Activated CD4-positive, alpha-beta T cell treated with anti-CD3 and anti-CD28 coated beads, Interleukin-10, Interleukin-2, amounts not matched to agents 100 ng/mL and 50 ng/mL, durations not matched to agents 16 hours and 8 hours (primary cell): Measurements from ENCODE around the gene KY.

ENCODE experiments used
- DNase-seq: peaks from one replicate; pipeline ENCODE4 v3.0.0-alpha.2; 2020

KY gene, protein sequence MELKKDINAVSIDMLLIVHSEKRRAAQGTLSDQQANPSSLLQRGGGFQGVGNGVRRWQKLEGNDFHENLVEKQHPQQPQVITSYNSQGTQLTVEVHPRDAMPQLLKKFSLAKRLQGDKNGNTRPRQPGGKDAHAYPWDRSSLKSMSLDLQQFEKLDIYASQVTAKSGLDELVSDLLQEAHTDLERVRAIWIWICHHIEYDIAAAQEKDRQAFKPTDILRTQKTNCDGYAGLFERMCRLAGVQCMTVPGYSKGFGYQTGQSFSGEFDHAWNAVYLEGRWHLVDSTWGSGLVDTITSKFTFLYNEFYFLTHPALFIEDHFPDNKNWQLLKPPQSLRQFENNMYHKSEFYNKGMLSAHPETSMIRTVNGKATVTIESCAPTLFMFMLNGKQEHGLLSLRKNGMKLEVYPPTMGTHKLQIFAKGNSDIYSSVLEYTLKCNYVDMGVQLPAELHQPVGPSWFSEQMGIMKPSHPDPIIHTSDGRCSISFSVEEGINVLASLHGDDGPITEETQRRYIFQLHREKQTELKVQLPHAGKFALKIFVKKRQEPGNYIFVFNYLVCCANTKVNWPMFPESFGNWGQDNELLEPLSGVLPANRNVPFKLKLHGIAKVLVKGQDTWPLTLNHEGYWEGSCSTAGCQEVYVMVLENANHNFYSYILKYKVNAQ

DNA sequence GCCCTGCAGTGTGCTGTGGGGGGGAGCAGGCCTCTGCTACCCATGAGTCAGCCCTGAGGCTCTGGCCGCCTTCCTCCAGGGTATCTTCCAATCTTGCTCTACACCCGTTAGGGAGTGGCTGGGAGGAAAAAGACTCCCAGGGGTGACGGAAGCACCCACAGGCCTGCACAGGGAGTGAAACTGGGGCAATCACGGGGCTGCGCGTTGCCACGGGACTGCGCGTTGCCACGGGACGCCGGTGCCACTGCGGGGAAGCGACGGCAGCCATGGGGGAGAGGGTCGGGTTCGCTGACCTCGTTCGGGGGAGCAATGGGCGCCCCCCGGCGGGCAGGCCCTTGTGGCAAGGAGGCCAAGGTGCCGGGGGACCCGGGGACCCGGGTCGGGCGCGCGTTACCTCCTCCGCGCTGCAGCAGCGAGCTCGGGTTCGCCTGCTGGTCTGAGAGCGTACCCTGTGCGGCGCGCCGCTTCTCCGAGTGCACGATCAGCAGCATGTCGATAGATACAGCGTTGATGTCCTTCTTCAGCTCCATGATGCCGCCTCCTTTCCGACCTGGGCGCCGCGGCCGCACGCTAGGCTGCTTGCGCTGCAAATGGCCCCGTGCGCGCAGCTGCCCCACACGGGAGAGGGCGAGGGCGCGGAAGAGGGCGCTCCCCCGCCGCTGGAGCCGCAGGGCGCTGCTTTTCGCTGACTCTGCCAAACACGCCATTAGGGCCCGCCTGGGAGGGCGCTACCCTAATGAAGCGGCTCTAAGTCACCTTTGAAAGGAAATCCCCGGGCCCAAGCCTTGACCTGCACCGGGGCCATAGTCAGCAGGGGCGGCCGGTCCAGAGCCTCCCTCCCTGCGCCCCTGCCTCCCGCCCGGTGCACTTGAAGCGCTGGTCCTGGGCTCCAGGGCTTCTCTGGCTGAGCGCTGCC is at the start of gene KY:
KY (minus strand) TSS at position 592 of the 916 bp plus-strand sequence; CDS start at position 530, 62 bp downstream.
- peak; percentile 8 for DNase-seq

DNA sequence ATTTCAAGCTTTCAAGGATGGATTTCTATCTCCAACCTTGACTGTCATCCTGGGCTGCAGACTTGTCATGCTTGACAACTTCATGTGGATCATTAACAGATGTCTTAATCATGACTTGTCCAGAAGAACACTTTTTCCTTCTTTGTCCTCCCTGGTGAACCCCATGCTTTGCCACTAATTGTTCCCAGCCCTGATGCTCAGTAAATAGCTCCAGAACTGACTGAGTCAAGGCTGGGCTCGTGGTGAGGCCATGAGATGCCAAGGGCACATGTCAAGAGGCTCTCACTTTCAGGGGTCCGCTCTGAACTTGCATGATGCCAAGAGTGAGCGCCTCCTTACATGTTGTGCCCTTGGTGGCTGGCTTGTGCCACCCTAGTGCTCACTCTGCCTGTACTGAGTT is 48.9 kb upstream of the KY start:
- no peak for DNase-seq

DNA sequence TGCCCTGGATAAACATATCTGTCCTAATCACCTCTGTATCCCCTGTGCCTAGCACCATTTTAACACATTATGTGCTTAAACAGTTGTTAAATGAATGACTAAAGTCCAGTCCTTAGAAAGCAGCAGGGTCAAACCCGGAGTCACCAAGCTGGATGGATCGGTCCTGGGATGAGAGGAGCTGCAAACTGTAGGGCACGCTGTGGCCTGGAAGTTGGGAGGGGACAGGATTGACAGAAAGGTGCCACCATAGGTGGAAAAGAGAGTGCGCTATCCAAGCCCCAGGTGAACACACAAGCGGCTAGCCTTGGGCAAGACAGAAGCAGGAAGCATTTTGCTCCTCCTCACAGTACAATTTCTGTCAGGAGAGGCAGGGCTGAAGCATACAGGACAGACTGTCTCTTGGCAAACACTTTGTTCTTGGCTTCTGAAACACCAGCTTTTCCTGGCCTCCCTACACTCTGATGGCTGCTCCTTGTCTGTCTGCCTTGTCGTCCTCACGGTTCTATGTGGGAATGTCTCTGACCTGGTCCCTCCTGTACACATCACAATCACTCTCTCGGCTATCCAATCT is 48.4 kb upstream of the KY start:
- no peak for DNase-seq

DNA sequence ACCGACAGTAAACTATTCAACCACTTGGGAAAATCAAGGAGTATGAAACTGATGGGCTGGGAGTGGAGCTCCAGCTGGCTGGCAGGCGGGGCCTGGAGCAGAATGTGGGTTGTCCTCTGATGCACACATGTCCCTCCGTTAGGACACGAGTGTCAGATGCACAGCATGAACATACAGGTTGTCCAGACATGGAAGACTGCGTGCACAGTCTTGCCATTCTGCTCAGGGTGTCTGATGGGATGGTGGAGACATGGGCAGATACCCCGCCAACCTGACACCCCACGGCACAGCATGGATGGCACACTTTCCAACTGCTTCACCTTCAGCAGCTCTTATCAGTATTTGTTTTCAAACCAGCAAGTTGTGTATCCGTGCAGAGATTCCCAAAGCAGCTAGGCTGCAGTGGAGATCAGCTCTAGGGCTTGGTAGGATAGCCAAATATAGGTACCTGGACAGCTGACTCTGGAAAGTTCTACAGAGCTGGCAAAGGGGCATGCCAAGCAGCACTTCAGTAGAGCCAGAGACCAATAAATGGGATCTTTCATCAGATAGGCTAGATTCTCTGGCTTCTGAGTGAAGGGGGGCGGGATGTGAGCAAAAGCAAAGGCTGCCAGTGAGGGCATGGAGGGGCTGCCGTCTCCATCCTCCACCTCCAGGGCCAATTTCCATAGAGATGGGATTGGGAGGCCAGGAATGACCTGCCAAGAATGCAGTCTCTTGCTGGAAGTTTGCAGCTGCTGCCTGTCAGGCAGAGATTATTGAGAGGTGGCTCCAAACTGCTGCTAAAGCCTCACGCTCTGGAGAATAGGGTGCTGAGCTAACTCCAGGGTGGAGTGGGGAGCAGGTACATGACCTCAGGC is 47.2 kb upstream of the KY start:
- no peak for DNase-seq

DNA sequence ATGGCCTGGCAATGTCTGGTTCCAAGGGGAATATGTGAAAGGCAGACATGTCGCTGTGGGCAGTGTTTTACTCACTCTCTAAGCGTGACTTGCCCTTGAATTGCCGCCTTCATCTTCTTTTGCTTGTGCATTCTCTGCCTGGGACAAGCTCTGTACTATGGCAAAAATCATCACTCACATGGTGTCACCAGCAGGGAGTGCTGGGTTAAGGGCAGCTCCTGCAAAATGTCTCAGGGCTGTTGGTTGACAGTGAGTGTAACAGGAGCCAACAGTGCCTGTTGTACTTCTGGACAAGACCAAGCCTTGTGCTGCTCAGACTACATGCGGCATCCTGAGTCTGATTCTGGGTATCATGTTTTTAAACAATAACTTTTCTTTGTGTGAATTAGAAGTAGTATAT is 45.3 kb upstream of the KY start:
- no peak for DNase-seq

DNA sequence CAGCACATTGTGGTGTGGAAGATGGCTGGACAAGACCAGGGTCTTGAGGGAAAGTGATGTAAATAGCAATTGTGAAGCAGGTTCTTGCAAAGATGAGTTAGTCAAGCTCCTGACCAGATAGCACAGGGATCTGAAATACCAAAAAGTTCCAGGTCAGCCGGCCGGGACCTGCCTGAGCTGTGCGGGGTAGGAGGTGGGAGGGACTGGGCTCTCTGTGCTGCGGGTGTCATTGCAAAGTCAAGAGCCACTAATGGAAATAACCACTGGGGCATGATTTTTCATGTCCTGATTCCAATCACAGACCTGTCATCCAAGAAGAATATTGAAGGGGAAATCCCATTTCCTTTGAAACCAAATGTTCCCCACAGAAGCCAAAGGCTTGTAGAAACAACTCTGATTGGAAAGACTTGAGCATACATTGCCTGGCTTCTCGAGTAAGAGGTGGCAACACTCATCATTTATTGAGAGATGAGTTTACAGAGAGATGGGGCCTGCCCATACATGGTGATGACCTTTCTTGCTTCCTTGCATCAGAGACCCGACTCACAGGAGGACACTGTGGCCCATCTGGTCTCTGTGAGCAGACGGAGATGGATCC is 44.2 kb upstream of the KY start:
- DNase-seq, result no peak

DNA sequence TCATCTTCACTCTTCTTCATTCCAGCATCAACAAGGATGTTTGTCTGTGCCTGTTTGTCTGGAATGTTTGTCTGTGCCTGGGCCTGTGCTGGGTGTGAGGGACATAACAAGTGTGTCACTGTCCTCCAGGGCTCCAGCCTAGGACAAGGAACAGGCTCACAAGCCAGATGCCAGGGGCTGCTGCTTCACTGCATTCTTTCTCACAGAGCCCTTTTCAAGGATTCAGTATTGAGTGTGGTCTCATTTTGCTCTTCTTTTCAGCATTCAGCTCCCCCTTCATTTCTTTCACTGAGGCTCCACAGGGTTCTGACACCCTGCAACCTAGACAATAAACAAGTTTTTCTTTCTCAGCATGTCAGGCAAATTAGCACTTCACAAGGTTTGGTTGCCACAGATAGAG is 43.6 kb upstream of the KY start:
- DNase-seq, result no peak

DNA sequence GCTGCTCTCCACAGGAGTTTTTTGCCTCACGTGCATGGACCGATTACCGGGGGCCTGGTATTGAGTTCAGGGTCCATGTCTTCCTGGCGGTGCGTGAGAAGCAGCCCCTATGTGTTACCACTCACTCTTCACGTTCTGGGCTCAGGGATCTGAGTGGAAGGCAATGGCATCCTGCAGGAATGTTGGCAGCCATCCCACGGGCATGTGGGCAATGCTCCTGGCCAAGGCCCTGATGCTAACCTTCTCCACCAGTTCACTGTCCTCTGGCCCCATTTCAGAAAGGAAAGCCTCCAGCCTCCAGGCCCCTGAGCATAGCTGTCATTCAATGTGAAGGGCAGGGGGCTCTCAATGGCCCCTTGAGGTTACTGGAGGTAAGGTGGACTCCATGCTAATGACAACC is 43.0 kb upstream of the KY start:
- no peak for DNase-seq

DNA sequence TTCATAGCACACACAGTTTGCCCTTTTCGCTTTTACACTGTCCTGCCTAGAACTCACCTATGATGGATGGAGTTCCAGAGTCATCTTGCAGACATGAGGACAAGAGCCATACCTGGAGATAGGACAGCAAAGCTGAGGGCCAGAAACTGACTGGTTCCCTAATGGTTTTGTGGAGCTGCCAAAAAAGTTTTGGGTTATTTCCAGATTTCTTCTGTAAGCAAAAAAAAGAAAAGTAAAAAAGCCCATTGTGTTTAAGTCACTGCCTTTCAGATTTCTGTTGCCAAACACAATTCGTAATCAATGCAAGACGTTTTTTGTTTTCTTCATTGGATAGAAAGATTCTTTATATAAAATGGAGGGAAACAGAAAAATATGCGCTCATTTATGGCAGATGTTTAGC is 42.4 kb upstream of the KY start:
- DNase-seq, result no peak

DNA sequence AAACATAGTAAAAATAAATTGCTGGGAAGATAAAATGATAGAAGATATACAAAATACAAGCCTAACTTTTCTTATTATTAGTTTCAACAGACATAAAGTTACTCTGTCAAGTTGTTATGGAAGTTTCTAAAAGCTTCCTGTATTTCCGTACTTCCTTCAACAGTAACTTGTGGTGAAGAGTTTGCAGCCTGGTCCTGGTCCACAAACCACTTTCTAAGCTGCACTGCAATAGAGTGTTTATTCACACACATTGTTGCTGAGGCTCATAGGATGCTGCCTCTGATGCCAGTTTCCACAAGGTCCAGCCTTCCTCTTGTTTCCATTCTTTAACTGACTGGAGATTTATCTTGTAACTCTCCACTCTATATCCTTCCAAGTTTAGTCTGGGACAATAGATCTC is 39.4 kb upstream of the KY start:
- DNase-seq, result no peak

DNA sequence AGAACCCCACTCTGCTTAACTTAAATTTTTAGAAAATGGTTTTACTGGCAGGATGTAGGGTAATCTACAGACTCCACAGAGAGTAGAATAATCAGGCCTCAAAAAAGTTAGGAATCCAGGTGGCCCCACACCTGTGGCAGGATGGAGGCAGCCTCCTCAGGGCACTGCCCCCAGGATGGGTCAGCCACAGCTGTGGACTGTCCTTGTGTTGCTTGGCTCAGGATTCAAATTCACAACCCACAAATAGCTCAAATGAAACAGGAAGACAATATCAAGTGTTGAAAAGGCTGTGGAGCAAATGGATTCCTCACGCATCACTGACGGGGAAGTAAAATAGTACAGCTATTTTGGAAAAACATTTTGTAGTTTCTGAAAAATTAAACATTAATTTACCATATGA is 36.8 kb upstream of the KY start:
- no peak for DNase-seq

DNA sequence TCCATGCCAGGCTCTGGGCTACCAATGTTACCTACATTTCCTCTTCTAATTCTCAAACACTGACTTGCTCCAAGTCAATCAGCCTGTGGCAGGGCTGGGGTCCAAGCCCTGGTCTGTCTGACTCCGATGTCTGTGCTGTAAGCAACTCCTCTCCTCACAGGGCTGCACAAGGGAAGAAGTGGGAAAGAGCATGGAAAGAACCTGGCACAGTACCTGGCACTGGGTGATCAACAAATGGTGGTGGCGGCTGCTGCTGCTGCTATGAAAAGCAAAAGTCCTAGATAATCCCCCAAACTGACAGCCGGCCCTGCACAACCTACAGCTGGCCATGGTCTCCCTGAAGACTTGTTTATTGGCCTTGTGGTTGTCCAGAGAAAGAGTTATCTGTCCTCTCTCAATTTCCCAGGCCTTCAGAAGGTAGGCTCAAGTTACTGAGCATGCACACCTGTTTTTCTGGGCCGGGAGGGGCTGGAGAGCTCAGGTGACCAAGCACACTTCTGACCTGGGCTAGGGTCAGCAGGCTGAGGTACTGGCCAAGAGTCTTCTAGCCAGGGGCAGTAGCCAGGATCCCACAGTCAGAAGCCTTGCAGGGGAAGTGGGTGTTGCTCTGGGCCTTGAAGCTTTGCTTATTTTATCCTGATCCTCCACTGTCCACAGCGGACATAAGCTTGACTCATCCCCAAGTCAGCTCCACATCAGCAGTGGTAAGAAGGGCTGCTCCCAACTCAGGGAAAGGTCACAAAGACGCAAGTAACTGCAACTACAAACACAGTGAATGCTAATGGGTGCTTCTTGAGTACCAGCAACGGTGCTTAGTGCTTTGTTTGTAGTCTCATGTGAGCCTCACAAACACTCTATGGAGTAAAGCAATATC is 35.3 kb upstream of the KY start:
- DNase-seq, result no peak

DNA sequence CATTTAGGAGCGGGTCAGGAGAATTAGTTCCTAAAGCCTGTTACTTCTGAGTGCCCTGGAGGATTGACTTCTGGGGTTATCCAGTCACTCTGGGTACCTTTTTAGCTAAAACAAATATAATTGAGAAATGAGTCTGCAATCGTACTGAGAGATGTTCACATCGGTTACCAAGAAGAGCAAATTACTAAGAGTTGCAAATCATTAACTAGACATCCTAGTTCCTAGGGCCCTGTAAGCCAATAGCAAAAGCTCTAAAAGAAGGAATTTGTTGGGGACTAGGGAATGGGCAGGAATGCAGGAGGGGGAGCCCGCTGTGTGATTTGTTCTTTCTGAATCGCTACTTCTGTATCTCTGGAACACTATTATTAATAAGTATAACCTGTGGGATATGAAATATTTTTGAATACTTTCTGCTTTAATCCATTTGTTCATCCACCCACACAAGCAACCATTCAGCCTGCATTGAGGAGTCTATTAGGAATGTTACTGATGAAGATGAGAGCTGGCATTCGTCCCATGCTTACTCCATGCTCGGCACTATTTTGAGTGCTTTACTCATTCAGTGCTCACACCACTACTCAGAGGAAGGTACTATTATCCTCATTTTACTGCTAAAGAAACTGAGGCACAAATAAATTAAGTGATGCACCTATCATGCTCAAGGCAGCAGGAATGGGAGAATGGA is 31.5 kb upstream of the KY start:
- no peak for DNase-seq

DNA sequence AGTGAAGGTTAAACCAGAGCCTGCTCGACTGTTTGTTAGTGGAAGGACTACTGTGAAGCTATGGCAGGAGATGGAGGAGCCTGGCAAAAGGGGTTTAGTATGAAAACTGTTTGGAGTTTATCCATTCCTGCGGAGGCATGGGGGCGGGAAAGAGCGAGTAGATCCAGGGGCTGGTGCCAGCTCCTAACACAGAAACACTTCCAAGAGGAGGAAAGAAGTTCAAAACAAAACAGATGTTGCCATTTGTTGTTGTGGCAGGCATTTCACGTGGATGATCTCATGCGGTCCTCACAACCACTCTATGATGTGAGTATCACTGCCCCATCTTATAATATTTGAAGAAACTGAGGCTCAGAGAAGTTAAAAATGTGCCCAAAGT is 30.7 kb upstream of the KY start:
- no peak for DNase-seq

DNA sequence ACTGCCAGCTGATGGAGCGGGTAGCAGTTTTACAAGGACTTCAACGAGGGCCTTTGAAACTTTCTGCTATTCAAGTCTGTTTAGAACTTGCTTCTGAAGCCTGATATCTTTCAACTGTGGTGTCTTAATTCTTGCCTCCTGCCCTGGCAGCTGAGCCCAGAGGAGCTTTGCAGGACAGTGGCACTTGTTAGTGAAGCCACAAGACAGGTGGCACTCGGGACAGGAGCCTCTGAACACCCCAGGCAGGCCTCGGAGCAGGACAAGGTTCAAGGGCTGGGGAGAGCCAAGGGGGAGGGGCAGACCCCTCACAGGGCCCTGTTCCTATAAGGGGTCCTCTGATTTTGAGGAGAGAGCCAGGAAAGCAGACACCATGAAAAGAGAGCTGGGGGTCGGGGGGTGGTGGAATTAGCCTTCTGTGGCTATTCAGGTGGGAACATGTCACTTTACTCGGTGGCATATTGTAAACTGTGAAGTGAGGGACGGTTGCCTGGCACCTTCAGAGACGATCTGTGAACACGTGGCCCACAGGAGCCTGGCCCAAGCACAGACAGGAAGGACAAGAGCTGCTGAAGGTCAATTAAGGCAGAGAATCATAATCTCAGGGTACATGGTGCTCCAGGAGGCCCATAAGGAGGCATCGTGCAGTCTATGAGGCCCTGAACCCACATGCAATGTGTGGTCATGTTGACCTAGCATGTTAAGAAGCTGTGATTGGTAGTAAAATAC is 30.1 kb upstream of the KY start:
- no peak for DNase-seq

DNA sequence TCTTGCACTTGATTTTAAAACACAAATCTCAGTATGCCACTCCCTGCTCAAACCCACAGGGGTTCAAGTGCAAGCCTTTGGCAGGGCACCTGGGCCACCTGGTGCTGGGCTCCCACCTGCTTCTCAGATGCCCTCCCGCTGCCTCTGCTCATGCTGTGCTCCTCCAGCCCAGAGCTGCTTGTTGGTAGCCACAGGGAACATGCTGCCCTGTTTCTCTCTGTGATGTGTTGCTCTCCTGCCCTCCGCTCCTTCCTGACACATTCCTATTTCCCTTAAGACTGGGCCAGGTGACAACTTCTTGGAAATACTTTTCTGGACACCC is 27.1 kb upstream of the KY start:
- no peak for DNase-seq

DNA sequence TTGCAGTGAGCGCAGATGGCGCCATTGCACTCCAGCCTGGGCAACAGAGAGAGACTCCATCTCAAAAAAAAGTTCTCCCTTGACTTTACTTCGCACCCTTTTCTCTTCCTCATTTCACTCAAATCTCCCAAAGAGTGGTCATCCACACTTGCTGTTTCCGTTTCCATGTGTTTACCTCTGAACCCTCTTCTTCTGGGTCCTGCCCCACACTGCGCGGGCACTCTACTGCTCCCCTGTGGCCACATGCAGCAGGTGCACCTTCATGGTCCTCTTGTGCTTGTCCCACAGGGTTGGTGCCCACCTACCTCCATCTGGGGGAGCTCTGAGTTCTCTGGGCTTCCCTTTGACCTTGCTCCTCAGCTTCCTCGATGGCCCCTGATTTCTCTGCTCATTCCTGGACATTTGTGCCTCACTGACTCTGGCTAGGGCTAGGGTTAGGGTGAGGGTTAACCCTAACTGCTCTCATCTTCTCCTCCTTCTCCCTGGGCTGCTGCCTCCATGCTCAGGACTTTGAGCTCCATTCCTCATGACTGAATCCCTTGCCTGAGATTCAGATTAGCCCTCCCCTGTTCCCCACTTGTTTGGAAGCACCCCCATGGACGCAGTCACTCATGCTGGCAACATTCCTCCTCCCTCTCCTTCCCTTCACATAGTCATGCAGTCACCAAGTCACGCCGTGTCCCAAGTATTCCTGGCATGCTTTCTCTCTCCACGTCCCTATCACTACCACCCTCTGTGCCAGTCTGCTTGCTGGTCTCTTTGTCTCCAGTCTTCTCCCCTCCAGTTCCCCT is 26.6 kb upstream of the KY start:
- DNase-seq, result peak; percentile 15

DNA sequence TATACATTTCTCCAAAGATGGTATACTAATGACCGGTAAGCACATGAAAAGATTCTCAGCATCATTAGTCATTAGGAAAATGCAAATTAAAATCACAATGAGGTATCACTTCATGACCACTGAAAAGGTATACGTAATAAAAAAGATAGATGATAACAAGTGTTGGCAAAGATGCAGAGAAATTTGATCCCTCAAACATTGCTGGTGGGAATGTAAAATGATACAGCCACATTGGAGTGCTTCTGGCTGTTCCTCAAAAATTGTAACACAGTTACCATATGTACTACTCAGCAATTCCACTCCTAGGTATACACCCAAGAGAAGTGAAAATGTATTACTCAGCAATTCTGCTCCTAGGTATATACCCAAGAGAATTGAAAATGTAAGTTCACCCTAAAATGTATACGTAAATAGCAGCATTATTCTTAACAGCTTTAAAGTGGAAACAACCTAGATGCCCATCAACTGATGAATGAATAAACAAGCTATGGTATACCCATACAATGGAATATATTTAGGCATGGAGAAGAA is 25.0 kb upstream of the KY start:
- DNase-seq, result no peak

DNA sequence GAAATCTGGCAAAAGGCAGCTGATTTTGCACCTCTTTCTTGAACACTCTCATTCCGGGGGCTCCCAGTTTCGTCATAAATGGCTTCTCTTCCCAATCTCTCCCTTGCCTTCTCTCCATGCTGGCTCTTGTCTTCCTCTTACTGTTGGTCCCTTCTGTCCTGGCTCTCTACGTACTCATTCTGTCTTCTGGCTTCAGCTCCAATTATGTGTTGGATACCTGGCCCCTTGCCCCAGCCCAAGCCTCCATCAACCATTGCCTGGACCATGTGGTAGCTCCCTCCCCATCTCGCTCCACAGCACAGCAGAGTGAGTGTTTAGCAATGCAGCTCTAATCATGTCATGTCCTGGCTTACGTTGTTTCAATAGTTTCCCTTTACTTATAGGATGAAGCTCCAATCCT is 21.7 kb upstream of the KY start:
- DNase-seq, result no peak
